Measurements from ENCODE around the gene INAFM1.
"Not testable (repeated sequence)": the region's sequence is repeated elsewhere in the genome, so short reads cannot be mapped to it uniquely, and the experiment has no call there.

The INAFM1 gene

DNA sequence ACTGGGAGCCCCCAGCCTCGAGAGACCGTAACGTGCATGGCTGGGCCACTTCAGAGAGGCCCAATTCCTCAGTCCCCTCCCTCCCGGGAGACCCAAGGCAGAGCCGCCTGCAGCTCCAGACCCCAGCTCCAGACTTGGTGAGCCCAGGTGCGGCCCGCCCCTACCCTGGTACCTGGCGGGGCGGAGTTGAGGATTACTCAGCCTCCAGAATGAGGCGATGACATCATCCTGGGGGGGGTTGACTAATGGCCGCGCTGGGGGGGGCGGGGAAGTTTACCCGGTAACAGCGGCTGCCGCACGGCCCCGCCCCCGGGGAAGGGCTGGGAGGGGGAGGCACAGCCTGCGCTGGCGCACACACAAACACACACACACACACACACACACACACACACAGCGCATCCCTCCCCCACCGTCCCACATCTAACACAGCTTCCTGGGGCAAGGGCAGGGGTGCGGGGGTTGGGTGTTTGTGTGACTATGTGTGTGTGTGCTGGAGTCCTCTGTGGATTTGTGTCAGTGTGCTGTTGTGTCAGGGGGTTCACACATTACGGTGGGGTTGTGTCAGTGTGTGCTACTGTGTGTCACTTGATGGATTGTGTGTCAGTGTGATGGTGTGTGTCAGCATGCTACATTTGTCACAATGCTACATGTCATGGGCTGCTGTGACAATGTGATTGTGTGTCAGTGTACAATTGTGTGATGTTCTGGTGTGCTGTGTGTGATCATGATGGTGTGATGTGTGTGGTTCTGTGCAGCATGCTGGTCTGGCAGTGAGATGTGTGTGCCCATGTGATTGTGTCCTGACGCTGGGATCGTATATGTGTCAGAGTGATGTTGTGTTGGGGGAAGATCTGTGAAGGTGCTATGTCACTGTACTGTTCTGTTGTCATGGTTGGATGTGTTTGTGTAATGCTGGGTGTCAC is 33.4 kb upstream of the INAFM1 start:
- DNase-seq, result peak; percentile 97

- no peak for DNase-seq
These were observed 32.6 kb upstream of the INAFM1 start for GRCh38 chr19:47241919-47242577.

DNA sequence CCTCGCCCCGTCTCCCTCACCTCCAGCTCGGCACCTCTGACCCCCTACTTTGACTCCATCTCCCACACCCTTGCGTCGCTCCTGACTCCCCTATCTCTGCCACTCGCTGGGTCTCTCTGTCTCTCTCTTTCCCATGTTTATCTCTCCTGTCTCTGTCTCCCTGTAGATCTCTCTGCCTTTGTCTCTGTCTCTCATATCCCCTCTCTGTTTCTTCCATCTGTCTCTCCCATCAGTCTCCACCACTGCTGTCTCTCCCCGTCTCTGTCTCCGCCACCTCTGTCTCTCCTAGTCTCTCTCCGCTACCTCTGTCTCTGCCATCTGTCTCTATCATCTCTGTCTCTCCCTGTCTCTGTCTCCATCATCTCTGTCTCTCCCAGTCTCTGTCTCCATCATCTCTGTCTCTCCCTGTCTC is 31.3 kb upstream of the INAFM1 start:
- no peak for DNase-seq

- peak; percentile 92 for DNase-seq
These were observed 30.7 kb upstream of the INAFM1 start for GRCh38 chr19:47243776-47244547.

DNA sequence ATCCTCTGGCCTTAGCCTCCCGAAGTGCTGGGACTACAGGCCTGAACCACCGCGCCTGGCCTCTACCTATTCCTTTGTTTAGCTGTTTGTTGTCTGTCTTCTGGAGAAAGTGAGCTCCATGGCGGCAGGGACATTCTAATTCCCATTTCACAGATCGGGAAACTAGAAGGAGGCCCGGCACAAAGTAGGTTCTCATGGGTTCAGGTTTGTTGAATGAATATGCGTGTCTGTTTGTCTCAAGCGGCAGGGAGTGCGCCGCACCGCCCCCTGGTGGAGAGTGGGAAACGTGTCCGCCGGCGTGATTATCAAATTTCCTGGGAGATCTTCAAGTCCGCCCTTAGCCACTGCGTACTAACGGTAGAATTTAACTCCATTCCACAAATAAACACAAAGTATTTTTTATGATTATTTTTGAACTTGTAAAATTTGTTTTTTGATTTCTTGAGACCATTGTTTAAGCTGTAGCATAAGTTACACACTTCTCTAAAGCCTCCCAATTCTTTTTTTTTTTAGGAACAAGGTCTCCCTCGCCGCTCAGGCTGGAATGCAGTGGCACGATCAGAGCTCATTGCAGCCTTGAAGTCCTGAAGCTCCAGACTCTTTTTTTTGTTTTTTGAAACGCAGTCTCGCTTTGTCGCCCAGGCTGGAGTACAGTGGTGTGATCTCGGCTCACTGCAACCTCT is 27.2 kb upstream of the INAFM1 start:
- DNase-seq, result peak; percentile 87

- not testable (repeated sequence) for DNase-seq
These were observed 21.7 kb upstream of the INAFM1 start for GRCh38 chr19:47253016-47253415.

- no peak for DNase-seq
These were observed 21.2 kb upstream of the INAFM1 start for GRCh38 chr19:47253467-47253881.

DNA sequence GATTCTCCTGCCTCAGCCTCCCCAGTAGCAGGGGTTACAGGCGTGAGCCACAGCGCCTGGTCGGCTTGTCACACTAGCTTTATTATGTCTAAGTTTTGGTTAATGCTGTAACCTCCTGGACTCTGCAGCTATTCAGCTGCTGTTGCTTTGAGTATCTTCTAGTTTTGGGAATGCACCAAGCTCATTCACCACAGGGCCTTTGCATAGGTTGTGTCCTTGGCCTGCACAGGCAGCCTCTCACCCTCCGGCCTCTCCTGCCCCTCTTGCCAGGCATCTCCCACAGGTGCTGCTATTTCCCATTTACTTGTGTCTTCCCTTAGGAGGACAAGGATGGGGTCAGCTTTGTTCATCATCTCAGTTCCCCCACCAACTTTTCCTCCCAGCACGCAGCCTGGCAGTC is 20.7 kb upstream of the INAFM1 start:
- DNase-seq, result no peak

GRCh38 chr19:47255879-47256692 is 18.6 kb upstream of the INAFM1 start, which contains the start of gene CCDC9:
Gene CCDC9 (plus strand): TSS chr19:47256525. CDS start chr19:47258401, 1,876 bp downstream.
- DNase-seq, result peak; percentile 90

GRCh38 chr19:47256693-47257410 is 17.8 kb upstream of the INAFM1 start:
- peak; percentile 99 for DNase-seq

DNA sequence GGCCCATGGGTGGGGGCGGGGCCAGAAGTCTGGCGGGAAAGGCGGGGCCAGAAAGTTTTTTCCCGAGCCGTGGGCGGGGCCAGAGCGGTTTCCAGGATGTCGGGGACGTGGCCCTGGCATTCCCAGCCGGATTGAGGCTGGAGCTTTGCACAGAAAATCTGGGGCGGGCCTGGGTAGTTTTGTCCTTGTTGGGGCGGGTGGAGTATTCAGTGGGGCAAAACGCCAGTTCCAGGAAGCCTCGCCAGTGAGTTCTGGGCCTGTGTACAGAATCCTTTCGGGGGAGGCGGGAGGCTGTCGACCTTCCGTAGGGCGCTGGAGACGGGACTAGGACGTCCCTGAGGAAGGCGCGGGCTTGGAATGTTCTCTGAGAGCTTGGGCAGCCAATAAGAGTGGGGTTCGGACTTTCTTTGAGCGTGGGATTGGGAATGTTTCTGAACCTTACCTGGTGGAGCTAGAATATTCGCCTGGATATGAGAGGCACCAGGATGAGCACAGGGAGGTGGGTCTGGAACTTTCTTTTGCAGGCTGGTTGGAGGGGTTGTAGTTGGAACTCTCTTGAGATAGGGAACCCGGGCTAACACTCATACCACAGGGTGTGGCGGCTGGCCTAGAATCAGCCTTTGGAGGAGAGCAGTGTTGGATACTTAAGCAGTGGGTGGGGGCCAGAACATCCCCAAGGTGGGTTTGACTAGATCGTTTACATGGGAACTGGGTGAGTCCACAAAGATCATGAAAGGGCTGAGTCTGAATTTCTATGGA is 17.1 kb upstream of the INAFM1 start:
- no peak for DNase-seq

- DNase-seq, result no peak
These were observed 16.3 kb upstream of the INAFM1 start for GRCh38 chr19:47258434-47258833.

GRCh38 chr19:47258895-47259555 is 15.7 kb upstream of the INAFM1 start:
- DNase-seq, result no peak

DNA sequence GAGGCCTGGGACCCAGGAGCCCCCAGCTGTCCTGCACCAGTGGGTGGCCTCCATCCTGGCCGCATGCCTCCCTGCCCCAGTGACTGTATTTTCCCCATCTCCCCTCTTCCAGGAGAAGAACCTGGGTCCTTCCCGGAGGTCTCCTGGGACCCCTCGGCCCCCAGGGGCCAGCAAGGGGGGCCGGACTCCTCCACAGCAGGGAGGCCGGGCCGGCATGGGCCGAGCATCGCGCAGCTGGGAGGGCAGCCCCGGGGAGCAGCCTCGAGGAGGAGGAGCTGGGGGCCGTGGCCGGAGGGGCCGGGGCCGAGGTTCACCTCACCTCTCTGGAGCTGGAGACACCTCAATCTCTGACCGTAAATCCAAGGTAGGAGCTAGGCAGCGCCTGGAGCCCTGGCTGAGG is 14.2 kb upstream of the INAFM1 start:
- no peak for DNase-seq

DNA sequence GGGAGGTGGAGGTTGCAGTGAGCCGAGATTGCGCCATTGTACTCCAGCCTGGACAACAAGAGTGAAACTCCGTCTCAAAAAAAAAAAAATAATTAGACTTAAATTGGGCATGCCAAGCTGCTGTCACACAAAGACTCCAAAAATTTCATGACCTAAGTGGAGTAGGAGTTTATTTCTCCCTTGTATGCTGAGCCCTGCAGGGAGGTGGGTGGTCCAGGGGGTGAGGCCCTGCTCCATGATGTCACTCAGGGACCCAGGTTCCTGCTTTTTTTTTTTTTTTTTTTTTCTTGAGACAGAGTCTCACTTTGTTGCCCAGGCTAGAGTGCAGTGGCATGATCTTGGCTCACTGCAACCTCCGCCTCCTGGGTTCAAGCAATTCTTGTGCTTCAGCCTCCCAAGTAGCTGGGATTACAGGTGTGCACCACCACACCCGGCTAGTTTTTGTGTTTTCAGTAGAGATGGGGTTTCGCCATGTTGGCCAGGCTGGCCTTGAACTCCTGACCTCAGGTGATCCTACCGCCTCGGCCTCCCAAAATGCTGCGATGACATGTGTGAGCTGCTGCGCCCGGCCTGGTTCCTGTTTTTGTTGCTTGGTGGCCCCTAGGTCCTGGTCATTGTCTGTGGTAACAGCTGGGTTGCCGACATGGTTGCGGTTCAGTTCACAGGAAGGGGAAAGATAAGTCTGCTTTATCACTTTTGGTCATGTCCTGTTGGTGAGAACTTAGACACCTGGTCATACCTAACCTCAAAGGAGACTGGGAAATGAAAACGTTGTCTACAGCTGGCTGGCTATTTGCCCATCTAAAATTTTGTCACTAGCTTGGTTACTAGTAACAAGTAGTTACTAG is 12.5 kb upstream of the INAFM1 start:
- not testable (repeated sequence) for DNase-seq

DNA sequence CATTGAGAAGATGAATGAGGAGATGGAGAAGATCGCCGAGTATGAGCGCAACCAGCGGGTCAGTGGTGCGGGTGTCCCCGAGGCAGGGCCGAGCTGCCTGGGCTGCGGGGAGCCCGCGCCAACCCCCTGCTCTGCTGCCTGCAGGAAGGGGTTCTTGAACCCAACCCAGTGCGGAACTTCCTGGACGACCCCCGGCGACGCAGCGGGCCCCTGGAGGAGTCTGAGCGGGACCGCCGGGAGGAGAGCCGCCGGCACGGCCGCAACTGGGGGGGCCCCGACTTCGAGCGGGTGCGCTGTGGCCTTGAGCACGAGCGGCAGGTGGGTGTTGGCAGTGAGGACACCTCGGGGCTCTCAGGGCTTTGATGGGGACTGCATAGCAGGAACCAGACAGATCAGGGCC is 10.1 kb upstream of the INAFM1 start:
- DNase-seq, result no peak

DNA sequence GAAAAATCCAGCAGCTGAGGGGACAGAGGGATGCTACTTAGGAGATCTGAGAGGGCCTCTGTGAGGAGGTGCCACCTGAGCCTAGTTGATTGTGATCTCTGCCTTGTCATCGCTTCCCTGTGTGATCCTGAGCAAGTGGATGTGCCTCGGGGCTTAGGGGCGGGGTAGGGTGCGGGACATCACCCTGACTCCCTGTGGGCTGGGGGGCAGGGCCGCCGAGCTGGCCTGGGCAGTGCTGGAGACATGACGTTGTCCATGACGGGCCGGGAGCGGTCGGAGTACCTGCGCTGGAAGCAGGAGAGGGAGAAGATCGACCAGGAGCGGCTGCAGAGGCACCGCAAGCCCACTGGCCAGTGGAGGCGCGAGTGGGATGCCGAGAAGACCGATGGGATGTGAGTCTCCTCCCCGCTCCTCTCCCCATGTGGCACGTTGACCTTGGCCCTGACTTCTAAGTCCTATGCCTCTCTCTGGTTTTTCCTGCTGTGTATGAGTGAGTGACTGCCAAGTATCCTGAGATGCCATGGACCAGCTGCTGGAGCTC is 8.2 kb upstream of the INAFM1 start:
- DNase-seq, result no peak

DNA sequence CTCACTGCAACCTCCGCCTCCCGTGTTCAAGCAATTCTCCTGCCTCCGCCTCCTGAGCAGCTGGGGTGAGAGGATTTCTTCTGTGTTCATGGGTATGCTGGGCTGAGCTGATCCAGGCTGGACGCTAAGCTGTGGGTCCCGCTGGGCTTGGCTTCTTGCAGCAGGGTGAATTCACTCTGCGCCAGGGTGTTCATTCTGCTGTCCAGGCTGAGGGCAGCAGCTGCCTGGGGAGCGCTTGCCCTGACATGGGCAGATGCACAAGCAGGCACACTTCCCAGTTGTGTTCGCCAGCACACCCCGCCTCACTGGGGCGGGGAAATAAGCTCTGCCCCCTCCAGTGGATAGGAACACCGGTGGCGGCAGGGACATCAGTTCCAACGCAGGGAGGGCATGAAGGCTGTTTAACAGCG is 7.3 kb upstream of the INAFM1 start:
- DNase-seq, result no peak
